HepG2 (cell line): ENCODE results near the gene PPP2R5C. TPM values are rescaled to one million over a fixed set of nuclear protein-coding genes. Genes with fewer than 3 reads are reported as not detected.

Experiments used
- ASH2L ChIP-seq: fragments of 300-600, 200-600 bp; sonication (generic); IDR thresholded peaks from 2 replicates; pipeline ENCODE4 v1.7.0; 2017; ENCODE audit warnings: low read depth, mild to moderate bottlenecking, moderate library complexity, mixed read lengths, low read length; ENCODE audit not compliant: insufficient read length
- NFATC3 ChIP-seq: sonication (generic); formaldehyde crosslinking; IDR thresholded peaks from 2 replicates; pipeline ENCODE4 v1.5.1; 2020; ENCODE audit warnings: mild to moderate bottlenecking, missing genetic modification reagents
- PAF1 ChIP-seq: IDR thresholded peaks from 2 replicates; pipeline ENCODE4 v1.6.1; 2016; ENCODE audit warnings: missing genetic modification reagents, missing compliant biosample characterization
- polyA plus RNA-seq, 8 experiments: library from polyadenylated mRNA; depleted of rRNA in 3 of 8; stranded (reverse) in 7 of 8; unstranded in 1 of 8; fragments of >200 nt; fragmentation: Illumina TruSeq in 4 of 8; extraction: Trizol in 4 of 8; gene quantifications; 2 replicates each; pipeline versions ENCODE4 v1.2.1 to v1.2.3, GENCODE V29; 2011 to 2016; ENCODE audit warnings: low read depth in 4 of 8, missing spikeins in 1 of 8, mixed read lengths in 1 of 8; ENCODE audit not compliant: insufficient read depth in 1 of 8
- total RNA-seq, 5 experiments: library from RNA; depleted of rRNA; stranded (reverse); fragments of >200 nt; fragmentation: Illumina TruSeq; extraction: Trizol; gene quantifications; 2 replicates each; pipeline ENCODE4 v1.2.3, GENCODE V29; 2016; ENCODE audit warnings: low read depth in 1 of 5
- TF ChIP-seq, protein P1 (sequence below): sonication (generic); formaldehyde crosslinking; IDR thresholded peaks from 2 replicates; pipeline ENCODE4 v1.4.0; 2020; ENCODE audit warnings: missing genetic modification reagents
- TF ChIP-seq, protein P2 (sequence below): sonication (generic); formaldehyde crosslinking; IDR thresholded peaks from one replicate; pipeline ENCODE4 v1.5.1; 2020; ENCODE audit warnings: mild to moderate bottlenecking, missing genetic modification reagents; ENCODE audit errors: not compliant biosample characterization
- TF ChIP-seq, protein P3 (sequence below): fragments of 450-650 bp; IDR thresholded peaks from 2 replicates; pipeline ENCODE4 v1.6.1; 2017; ENCODE audit warnings: mild to moderate bottlenecking
- TF ChIP-seq, protein P4 (sequence below): sonication (generic); formaldehyde crosslinking; IDR thresholded peaks from 2 replicates; pipeline ENCODE4 v1.5.0; 2020; ENCODE audit warnings: mild to moderate bottlenecking, low read depth, missing genetic modification reagents, borderline replicate concordance
- TF ChIP-seq, protein P5 (sequence below): sonication (generic); formaldehyde crosslinking; IDR thresholded peaks from 2 replicates; pipeline ENCODE4 v1.5.1; 2020; ENCODE audit warnings: missing genetic modification reagents, mild to moderate bottlenecking, borderline replicate concordance
- TF ChIP-seq, protein P6 (sequence below): sonication (generic); formaldehyde crosslinking; IDR thresholded peaks from 2 replicates; pipeline ENCODE4 v1.9.0; 2021; ENCODE audit warnings: missing genetic modification reagents, borderline replicate concordance

PPP2R5C gene
- total and polyA plus RNA-seq, 2 of the 13 experiments (the other 11 are each of a cell fraction or from before 2014, with no cell fraction given): 74.3 to 78.5 TPM

DNA sequence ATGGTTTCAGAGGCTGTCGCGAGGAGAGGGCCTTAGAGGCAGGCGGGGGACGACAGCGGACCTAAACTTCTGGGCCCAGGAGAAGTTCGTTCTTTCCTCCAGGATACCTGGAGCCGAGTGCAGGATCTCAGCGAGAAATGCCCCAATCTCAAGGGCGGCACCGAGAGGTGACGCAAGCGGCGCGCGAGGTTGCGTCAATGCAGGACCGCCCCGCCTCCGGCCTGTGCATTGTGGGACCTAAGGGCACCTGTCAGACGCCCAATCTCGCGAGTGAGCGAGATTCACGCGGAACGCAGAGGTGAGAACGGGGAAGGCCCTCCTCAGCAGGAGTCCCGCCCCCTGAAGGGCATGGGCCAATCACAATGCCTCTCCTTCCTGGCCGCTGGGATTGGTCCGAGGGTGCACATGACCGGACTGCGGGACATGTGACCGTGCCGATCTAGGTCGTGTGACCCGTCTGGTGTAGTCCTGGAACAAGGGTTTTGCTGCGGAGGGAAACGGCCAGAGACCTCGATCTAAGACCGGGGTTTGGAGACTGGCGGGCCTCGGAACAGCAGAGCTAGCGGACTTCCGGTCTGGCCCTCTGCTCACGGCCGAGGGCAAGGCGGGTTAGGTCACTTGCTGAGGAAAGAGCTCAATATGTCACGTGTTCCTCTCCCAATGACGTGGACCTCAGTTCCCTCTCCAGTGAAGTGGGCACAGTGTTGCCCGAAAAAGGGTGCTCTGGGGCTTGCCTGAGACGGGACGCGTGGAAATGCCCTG lies 186.6 kb downstream of the PPP2R5C start (continued):
- TF ChIP-seq, protein P1, sequence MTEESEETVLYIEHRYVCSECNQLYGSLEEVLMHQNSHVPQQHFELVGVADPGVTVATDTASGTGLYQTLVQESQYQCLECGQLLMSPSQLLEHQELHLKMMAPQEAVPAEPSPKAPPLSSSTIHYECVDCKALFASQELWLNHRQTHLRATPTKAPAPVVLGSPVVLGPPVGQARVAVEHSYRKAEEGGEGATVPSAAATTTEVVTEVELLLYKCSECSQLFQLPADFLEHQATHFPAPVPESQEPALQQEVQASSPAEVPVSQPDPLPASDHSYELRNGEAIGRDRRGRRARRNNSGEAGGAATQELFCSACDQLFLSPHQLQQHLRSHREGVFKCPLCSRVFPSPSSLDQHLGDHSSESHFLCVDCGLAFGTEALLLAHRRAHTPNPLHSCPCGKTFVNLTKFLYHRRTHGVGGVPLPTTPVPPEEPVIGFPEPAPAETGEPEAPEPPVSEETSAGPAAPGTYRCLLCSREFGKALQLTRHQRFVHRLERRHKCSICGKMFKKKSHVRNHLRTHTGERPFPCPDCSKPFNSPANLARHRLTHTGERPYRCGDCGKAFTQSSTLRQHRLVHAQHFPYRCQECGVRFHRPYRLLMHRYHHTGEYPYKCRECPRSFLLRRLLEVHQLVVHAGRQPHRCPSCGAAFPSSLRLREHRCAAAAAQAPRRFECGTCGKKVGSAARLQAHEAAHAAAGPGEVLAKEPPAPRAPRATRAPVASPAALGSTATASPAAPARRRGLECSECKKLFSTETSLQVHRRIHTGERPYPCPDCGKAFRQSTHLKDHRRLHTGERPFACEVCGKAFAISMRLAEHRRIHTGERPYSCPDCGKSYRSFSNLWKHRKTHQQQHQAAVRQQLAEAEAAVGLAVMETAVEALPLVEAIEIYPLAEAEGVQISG (CRISPR knock-in tag): peak; percentile 90
- TF ChIP-seq NFATC3 (CRISPR knock-in tag) (0 out of 2 replicates have a peak, but pooled peaks have one; percentile 21), PAF1 (no peak), ASH2L (peak; percentile 32)
- TF ChIP-seq, protein P2, sequence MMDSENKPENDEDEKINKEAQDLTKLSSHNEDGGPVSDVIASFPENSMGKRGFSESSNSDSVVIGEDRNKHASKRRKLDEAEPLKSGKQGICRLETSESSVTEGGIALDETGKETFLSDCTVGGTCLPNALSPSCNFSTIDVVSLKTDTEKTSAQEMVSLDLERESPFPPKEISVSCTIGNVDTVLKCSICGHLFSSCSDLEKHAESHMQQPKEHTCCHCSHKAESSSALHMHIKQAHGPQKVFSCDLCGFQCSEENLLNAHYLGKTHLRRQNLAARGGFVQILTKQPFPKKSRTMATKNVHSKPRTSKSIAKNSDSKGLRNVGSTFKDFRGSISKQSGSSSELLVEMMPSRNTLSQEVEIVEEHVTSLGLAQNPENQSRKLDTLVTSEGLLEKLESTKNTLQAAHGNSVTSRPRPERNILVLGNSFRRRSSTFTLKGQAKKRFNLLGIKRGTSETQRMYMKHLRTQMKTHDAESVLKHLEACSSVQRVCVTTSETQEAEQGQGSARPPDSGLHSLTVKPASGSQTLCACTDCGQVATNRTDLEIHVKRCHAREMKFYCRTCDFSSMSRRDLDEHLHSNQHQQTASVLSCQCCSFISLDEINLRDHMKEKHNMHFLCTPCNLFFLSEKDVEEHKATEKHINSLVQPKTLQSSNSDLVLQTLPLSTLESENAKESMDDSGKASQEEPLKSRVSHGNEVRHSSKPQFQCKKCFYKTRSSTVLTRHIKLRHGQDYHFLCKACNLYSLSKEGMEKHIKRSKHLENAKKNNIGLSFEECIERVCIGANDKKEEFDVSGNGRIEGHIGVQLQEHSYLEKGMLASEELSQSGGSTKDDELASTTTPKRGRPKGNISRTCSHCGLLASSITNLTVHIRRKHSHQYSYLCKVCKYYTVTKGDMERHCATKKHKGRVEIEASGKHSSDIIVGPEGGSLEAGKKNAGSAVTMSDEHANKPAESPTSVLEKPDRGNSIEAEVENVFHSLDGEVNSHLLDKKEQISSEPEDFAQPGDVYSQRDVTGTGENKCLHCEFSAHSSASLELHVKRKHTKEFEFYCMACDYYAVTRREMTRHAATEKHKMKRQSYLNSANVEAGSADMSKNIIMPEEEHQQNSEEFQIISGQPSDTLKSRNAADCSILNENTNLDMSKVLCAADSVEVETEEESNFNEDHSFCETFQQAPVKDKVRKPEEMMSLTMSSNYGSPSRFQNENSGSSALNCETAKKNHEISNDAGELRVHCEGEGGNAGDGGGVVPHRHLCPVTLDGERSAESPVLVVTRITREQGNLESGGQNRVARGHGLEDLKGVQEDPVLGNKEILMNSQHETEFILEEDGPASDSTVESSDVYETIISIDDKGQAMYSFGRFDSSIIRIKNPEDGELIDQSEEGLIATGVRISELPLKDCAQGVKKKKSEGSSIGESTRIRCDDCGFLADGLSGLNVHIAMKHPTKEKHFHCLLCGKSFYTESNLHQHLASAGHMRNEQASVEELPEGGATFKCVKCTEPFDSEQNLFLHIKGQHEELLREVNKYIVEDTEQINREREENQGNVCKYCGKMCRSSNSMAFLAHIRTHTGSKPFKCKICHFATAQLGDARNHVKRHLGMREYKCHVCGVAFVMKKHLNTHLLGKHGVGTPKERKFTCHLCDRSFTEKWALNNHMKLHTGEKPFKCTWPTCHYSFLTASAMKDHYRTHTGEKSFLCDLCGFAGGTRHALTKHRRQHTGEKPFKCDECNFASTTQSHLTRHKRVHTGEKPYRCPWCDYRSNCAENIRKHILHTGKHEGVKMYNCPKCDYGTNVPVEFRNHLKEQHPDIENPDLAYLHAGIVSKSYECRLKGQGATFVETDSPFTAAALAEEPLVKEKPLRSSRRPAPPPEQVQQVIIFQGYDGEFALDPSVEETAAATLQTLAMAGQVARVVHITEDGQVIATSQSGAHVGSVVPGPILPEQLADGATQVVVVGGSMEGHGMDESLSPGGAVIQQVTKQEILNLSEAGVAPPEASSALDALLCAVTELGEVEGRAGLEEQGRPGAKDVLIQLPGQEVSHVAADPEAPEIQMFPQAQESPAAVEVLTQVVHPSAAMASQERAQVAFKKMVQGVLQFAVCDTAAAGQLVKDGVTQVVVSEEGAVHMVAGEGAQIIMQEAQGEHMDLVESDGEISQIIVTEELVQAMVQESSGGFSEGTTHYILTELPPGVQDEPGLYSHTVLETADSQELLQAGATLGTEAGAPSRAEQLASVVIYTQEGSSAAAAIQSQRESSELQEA (CRISPR knock-in tag): peak; percentile 46
- TF ChIP-seq, protein P3, sequence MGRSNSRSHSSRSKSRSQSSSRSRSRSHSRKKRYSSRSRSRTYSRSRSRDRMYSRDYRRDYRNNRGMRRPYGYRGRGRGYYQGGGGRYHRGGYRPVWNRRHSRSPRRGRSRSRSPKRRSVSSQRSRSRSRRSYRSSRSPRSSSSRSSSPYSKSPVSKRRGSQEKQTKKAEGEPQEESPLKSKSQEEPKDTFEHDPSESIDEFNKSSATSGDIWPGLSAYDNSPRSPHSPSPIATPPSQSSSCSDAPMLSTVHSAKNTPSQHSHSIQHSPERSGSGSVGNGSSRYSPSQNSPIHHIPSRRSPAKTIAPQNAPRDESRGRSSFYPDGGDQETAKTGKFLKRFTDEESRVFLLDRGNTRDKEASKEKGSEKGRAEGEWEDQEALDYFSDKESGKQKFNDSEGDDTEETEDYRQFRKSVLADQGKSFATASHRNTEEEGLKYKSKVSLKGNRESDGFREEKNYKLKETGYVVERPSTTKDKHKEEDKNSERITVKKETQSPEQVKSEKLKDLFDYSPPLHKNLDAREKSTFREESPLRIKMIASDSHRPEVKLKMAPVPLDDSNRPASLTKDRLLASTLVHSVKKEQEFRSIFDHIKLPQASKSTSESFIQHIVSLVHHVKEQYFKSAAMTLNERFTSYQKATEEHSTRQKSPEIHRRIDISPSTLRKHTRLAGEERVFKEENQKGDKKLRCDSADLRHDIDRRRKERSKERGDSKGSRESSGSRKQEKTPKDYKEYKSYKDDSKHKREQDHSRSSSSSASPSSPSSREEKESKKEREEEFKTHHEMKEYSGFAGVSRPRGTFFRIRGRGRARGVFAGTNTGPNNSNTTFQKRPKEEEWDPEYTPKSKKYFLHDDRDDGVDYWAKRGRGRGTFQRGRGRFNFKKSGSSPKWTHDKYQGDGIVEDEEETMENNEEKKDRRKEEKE: no peak
- TF ChIP-seq, protein P4, sequence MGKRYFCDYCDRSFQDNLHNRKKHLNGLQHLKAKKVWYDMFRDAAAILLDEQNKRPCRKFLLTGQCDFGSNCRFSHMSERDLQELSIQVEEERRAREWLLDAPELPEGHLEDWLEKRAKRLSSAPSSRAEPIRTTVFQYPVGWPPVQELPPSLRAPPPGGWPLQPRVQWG (CRISPR knock-in tag): no peak
- TF ChIP-seq, protein P5, sequence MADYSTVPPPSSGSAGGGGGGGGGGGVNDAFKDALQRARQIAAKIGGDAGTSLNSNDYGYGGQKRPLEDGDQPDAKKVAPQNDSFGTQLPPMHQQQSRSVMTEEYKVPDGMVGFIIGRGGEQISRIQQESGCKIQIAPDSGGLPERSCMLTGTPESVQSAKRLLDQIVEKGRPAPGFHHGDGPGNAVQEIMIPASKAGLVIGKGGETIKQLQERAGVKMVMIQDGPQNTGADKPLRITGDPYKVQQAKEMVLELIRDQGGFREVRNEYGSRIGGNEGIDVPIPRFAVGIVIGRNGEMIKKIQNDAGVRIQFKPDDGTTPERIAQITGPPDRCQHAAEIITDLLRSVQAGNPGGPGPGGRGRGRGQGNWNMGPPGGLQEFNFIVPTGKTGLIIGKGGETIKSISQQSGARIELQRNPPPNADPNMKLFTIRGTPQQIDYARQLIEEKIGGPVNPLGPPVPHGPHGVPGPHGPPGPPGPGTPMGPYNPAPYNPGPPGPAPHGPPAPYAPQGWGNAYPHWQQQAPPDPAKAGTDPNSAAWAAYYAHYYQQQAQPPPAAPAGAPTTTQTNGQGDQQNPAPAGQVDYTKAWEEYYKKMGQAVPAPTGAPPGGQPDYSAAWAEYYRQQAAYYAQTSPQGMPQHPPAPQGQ (CRISPR knock-in tag): no peak
- TF ChIP-seq, protein P6, sequence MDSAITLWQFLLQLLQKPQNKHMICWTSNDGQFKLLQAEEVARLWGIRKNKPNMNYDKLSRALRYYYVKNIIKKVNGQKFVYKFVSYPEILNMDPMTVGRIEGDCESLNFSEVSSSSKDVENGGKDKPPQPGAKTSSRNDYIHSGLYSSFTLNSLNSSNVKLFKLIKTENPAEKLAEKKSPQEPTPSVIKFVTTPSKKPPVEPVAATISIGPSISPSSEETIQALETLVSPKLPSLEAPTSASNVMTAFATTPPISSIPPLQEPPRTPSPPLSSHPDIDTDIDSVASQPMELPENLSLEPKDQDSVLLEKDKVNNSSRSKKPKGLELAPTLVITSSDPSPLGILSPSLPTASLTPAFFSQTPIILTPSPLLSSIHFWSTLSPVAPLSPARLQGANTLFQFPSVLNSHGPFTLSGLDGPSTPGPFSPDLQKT: no peak
